H1 (cell line): ENCODE data around the gene BSN. TPM values are rescaled to one million over a fixed set of nuclear protein-coding genes. Genes with fewer than 3 reads are reported as not detected.

Experiments
- CTCF ChIA-PET: fragments of 300-600 bp; sonication (Branson Sonifier 250); formaldehyde crosslinking; loops from one replicate; lab custom pipeline; 2021; ENCODE audit not compliant: partially characterized antibody; lab: Charles Lee
- POLR2A ChIA-PET: fragments of 300-600 bp; sonication (Branson Sonifier 250); formaldehyde crosslinking; loops from one replicate; lab custom pipeline; 2021; ENCODE audit warnings: inconsistent platforms; ENCODE audit not compliant: partially characterized antibody; lab: Charles Lee
- DNase-seq, 2 experiments: peaks; one replicate each; pipeline versions ENCODE4 v3.0.0 to v3.0.0-alpha.2; 2010 to 2022; ENCODE audit warnings: low spot score in 2 of 2, low read depth in 1 of 2, mixed read lengths in 1 of 2
- FAIRE-seq: peaks from 2 replicates; lab custom pipeline; 2011; peaks lifted over from hg19 to GRCh38; lab: Jason Lieb, UNC
- H2AFZ ChIP-seq: 2 replicates; pipeline ENCODE4 v1.8.1; 2012; ENCODE audit warnings: low read length, inconsistent platforms
- H2AK5ac ChIP-seq: 2 replicates; pipeline ENCODE4 v1.6.1; 2013; ENCODE audit warnings: low read depth, low read length
- H2BK120ac ChIP-seq: replicated peaks from 2 replicates; pipeline ENCODE3; 2013; ENCODE audit warnings: low read depth, low read length, inconsistent platforms
- H2BK12ac ChIP-seq: 2 replicates; pipeline ENCODE4 v1.6.1; 2013; ENCODE audit warnings: low read depth, low read length
- H2BK15ac ChIP-seq: 2 replicates; pipeline ENCODE4 v1.6.1; 2013; ENCODE audit warnings: low read length
- H2BK20ac ChIP-seq: 2 replicates; pipeline ENCODE4 v1.6.1; 2013; ENCODE audit warnings: low read length
- H2BK5ac ChIP-seq: 2 replicates; pipeline ENCODE4 v1.6.1; 2013; ENCODE audit warnings: low read depth, low read length
- H3K14ac ChIP-seq: 2 replicates; pipeline ENCODE4 v1.6.1; 2013; ENCODE audit warnings: inconsistent platforms; ENCODE audit not compliant: insufficient read length
- H3K18ac ChIP-seq: 2 replicates; pipeline ENCODE4 v1.6.1; 2013; ENCODE audit warnings: low read length; ENCODE audit errors: extremely low read depth
- H3K23ac ChIP-seq: 2 replicates; pipeline ENCODE4 v1.6.1; 2013; ENCODE audit warnings: inconsistent platforms; ENCODE audit not compliant: insufficient read length
- H3K23me2 ChIP-seq: 2 replicates; pipeline ENCODE4 v1.6.1; 2013; ENCODE audit warnings: low read depth, low read length
- H3K27ac ChIP-seq: 2 replicates; pipeline ENCODE4 v1.6.1; 2011; ENCODE audit warnings: low read depth, low read length, inconsistent platforms
- H3K27me3 ChIP-seq, 4 experiments: replicated peaks in 1 of 4; 1 replicate in 1 of 4; 2 replicates in 3 of 4; pipeline versions ENCODE4 v1.6.1 to v1.8.1; 2011 to 2013; ENCODE audit warnings: low read length in 3 of 4, mild to moderate bottlenecking in 3 of 4, inconsistent platforms in 2 of 4, mixed read lengths in 2 of 4, moderate library complexity in 1 of 4; ENCODE audit not compliant: control insufficient read depth in 3 of 4, insufficient read depth in 3 of 4; ENCODE audit errors: extremely low read depth in 1 of 4
- H3K36me3 ChIP-seq, 4 experiments: 2 replicates each; pipeline versions ENCODE4 v1.6.1 to v1.8.1; 2011 to 2013; ENCODE audit warnings: mild to moderate bottlenecking in 4 of 4, low read length in 3 of 4, moderate library complexity in 2 of 4, control low read depth in 1 of 4, inconsistent platforms in 1 of 4; ENCODE audit not compliant: insufficient read depth in 4 of 4, control insufficient read depth in 2 of 4
- H3K4ac ChIP-seq: replicated peaks from 2 replicates; pipeline ENCODE3; 2013; ENCODE audit warnings: low read length, low read depth, mixed read lengths, inconsistent platforms; ENCODE audit not compliant: insufficient read length
- H3K4me1 ChIP-seq, 4 experiments: replicated peaks in 1 of 4; 1 replicate in 1 of 4; 2 replicates in 3 of 4; pipeline versions ENCODE4 v1.6.1 to v1.8.1; 2011 to 2013; ENCODE audit warnings: low read length in 3 of 4, inconsistent platforms in 2 of 4, mixed read lengths in 1 of 4; ENCODE audit not compliant: insufficient read depth in 4 of 4, control insufficient read depth in 3 of 4
- H3K4me2 ChIP-seq, 2 experiments: 2 replicates each; pipeline versions ENCODE4 v1.6.1 to v1.8.1; 2011 to 2013; ENCODE audit warnings: low read depth in 2 of 2, low read length in 2 of 2, control low read depth in 1 of 2, inconsistent platforms in 1 of 2, mild to moderate bottlenecking in 1 of 2; ENCODE audit not compliant: insufficient read depth in 1 of 2
- H3K4me3 ChIP-seq, 4 experiments: fragments of 200-600, 300-600 bp in 1 of 4; sonication (generic), shearing (Covaris generic), sonication (Bioruptor Twin) in 1 of 4; 2 replicates each; pipeline versions ENCODE4 v1.5.1 to v1.8.1; 2011 to 2016; ENCODE audit warnings: low read length in 4 of 4, low read depth in 3 of 4, control low read depth in 2 of 4, inconsistent platforms in 2 of 4, mild to moderate bottlenecking in 2 of 4, mixed read lengths in 1 of 4, moderate library complexity in 1 of 4; ENCODE audit not compliant: insufficient read depth in 2 of 4; ENCODE audit errors: extremely low read depth in 1 of 4
- H3K56ac ChIP-seq: replicated peaks from 2 replicates; pipeline ENCODE3; 2013; ENCODE audit warnings: low read depth, mild to moderate bottlenecking, mixed read lengths, low read length, inconsistent platforms; ENCODE audit not compliant: insufficient read length
- H3K79me1 ChIP-seq: 2 replicates; pipeline ENCODE4 v1.6.1; 2013; ENCODE audit warnings: low read depth, low read length, control low read depth
- H3K79me2 ChIP-seq, 2 experiments: 2 replicates each; pipeline versions ENCODE4 v1.6.1 to v1.8.1; 2012 to 2013; ENCODE audit warnings: low read length in 2 of 2, mild to moderate bottlenecking in 2 of 2, inconsistent platforms in 1 of 2; ENCODE audit not compliant: insufficient read depth in 2 of 2, control insufficient read depth in 1 of 2
- H3K9ac ChIP-seq, 4 experiments: replicated peaks in 1 of 4; 1 replicate in 1 of 4; 2 replicates in 3 of 4; pipeline versions ENCODE4 v1.6.1 to v1.8.1; 2011 to 2013; ENCODE audit warnings: low read depth in 3 of 4, low read length in 3 of 4, control low read depth in 2 of 4, mild to moderate bottlenecking in 2 of 4, moderate library complexity in 2 of 4, inconsistent platforms in 1 of 4; ENCODE audit errors: extremely low read depth in 1 of 4
- H3K9me3 ChIP-seq, 2 experiments: 2 replicates each; pipeline versions ENCODE4 v1.6.1 to v1.8.1; 2012 to 2013; ENCODE audit warnings: mild to moderate bottlenecking in 2 of 2, moderate library complexity in 2 of 2, control low read depth in 1 of 2, inconsistent platforms in 1 of 2, low read depth in 1 of 2, low read length in 1 of 2, mixed read lengths in 1 of 2; ENCODE audit not compliant: insufficient read depth in 2 of 2
- H4K20me1 ChIP-seq, 2 experiments: replicated peaks in 1 of 2; 2 replicates each; pipeline versions ENCODE3 to v1.8.1; 2011 to 2013; ENCODE audit warnings: inconsistent platforms in 2 of 2, low read length in 2 of 2, mild to moderate bottlenecking in 1 of 2; ENCODE audit not compliant: insufficient read depth in 2 of 2, control insufficient read depth in 1 of 2
- H4K5ac ChIP-seq: 2 replicates; pipeline ENCODE4 v1.6.1; 2013; ENCODE audit warnings: low read length, low read depth, mixed read lengths, inconsistent platforms; ENCODE audit not compliant: insufficient read length
- H4K8ac ChIP-seq: 2 replicates; pipeline ENCODE4 v1.8.0; 2013; ENCODE audit warnings: mild to moderate bottlenecking, moderate library complexity, low read length, inconsistent platforms; ENCODE audit not compliant: insufficient read depth; ENCODE audit errors: extremely low read depth
- H4K91ac ChIP-seq: replicated peaks from 2 replicates; pipeline ENCODE3; 2013; ENCODE audit warnings: low read length, mixed read lengths, inconsistent platforms; ENCODE audit not compliant: insufficient read length
- FOSL1 ChIP-seq: IDR thresholded peaks from 2 replicates; pipeline ENCODE4 v1.6.1; 2011; ENCODE audit warnings: mild to moderate bottlenecking, low read depth, low read length, moderate library complexity; ENCODE audit not compliant: insufficient read depth
- WGBS, 2 experiments: shearing (Covaris generic) in 1 of 2; methylation state at CpG; one replicate each; pipeline versions ENCODE4 v1.1.6 to v1.1.7; 2013 to 2015; ENCODE audit warnings: low lambda C conversion rate in 2 of 2, mixed read lengths in 2 of 2, inconsistent platforms in 1 of 2, low coverage in 1 of 2, missing lambda C conversion rate in 1 of 2; ENCODE audit not compliant: insufficient replicate concordance in 2 of 2, insufficient coverage in 1 of 2, insufficient read length in 1 of 2; ENCODE audit errors: extremely low coverage in 1 of 2, missing lambda C conversion rate in 1 of 2; 5-methylcytosine and 5-hydroxymethylcytosine counted together
- polyA plus RNA-seq, 7 experiments: library from polyadenylated mRNA; depleted of rRNA in 3 of 7; stranded (reverse) in 5 of 7; unstranded in 2 of 7; fragments of >200 nt in 5 of 7; fragments of 200-250 nt in 2 of 7; gene quantifications; 1 replicate in 5 of 7; 2 replicates in 1 of 7; 4 replicates in 1 of 7; pipeline versions ENCODE4 v1.2.1 to v1.2.3, GENCODE V29; 2011 to 2013; ENCODE audit warnings: missing spikeins in 2 of 7, mixed read lengths in 2 of 7
- total RNA-seq: library from RNA; stranded (reverse); fragmentation: NEBNext Ultra II Directional; extraction: Animal tissue kit (Norgen Biotek cat#: 25700); gene quantifications from 2 replicates; pipeline ENCODE4 v1.2.1, GENCODE V29; 2021

The BSN gene
- total and polyA plus RNA-seq, 2 of the 8 experiments (the other 6 are each of a cell fraction or from before 2014, with no cell fraction given), result 0.60 to 3.0 TPM

DNA sequence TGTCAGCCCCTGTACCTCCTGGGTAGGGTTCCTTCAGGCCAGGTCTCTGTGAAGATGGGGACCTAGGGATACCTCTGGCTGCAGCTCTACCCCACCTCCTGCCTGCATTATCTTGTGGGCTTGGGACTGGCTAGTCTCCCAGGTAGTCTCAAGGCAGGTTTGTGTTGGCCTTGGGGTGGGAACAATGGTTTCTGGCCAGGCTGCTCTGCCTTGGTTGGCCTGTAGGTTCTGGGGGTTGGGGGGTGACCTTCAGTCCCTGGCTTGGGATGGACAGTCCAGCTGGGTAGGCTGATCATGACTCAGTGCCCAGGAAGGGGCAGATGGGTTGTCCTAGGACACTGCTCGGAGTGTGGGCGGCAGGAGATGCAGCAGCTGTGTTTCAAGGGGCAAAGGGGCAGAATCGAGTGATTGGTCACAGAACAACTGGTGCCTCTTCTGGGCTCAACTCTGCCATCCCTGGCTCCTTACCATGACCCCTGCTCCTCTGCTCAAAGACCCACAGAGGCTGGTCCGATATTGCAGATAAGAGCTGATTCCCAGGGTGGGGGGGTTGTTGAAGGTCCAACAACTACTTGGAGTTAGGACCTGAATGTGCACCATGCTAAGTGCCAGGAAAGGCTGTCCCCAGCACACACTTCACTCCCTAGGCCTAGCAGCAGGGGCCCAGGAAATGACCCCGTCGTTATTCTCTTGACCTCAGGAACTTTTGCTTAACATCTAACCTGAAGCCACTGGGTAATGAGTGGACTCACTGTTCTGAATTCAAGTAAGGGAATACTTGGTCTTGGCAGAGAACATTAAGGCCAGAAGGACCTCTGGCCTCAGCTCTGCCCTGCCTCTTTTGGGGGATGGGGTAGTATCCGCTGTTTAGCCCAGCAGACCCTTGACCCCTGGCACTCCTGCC is 18.1 kb upstream of the BSN start:
- H2AK5ac ChIP-seq, result no peak overlapping the region; the same call in 1 of the 2 replicates
- H2BK20ac ChIP-seq, result no peak overlapping the region
- H3K27ac ChIP-seq, result peak overlapping the region; percentile 66
- H2AFZ ChIP-seq, result no peak overlapping the region
- peaks cover 12 to 21% (median 15%) of the 10 kb centered on the region in 4 experiments for H3K36me3 ChIP-seq
- H3K9me3 ChIP-seq, result no peaks in the 10 kb centered on the region
- H3K4me1 ChIP-seq, result peaks cover 0 to 26% (median 7%) of the 10 kb centered on the region in 4 experiments; a peak in 6 of 7 replicates
- no peak overlapping the region for H3K4me3 ChIP-seq
- no peak overlapping the region for H4K8ac ChIP-seq
- no peak overlapping the region for H2BK5ac ChIP-seq
- TF ChIP-seq FOSL1, result no peak
- H4K91ac ChIP-seq, result no peak overlapping the region
- no peaks in the 10 kb centered on the region for H3K27me3 ChIP-seq
- no peak overlapping the region for H2BK120ac ChIP-seq
- H3K14ac ChIP-seq, result no peak overlapping the region
- H4K20me1 ChIP-seq, result peaks cover 9 to 11% of the 10 kb centered on the region in 2 experiments
- H2BK12ac ChIP-seq, result peak overlapping the region; percentile 54; the same call in 1 of the 2 replicates
- no peak overlapping the region for H3K18ac ChIP-seq
- ChIA-PET CTCF (interaction anchor here (0.7 to 5.8 kb wide), 11 partner anchors 12 to 165 kb away, joined by 3 to 159 read pairs (median 4); partner anchors contain the start of gene NICN1), POLR2A (interaction anchor here (1.3 to 2.3 kb wide), 8 partner anchors 11 to 137 kb away, joined by 3 to 8 read pairs (median 4); partner anchors contain the start of gene DAG1)
- H3K79me1 ChIP-seq, result no peaks in the 10 kb centered on the region; the same call in 1 of the 2 replicates
- no peak overlapping the region for H3K23ac ChIP-seq
- no peak overlapping the region for H3K4ac ChIP-seq
- H3K4me2 ChIP-seq, result no peak overlapping the region
- peak overlapping the region in 1 of 4 experiments; percentile 24; a peak in 1 of 7 replicates for H3K9ac ChIP-seq
- peaks cover 3% of the 10 kb centered on the region; the same call in 1 of the 2 replicates for H3K23me2 ChIP-seq
- H3K56ac ChIP-seq, result no peak overlapping the region
- H4K5ac ChIP-seq, result no peak overlapping the region
- no peak for DNase-seq
- no peaks in the 10 kb centered on the region for H3K79me2 ChIP-seq
- FAIRE-seq, result no peak
- 85% methylated on average over 7 of the region's 7 CpGs; no CpG with 5 or more reads in 1 of the 2 experiments for WGBS, 2 experiments
- H2BK15ac ChIP-seq, result no peak overlapping the region
